ENCODE results near the gene EXOC3.

DNA sequence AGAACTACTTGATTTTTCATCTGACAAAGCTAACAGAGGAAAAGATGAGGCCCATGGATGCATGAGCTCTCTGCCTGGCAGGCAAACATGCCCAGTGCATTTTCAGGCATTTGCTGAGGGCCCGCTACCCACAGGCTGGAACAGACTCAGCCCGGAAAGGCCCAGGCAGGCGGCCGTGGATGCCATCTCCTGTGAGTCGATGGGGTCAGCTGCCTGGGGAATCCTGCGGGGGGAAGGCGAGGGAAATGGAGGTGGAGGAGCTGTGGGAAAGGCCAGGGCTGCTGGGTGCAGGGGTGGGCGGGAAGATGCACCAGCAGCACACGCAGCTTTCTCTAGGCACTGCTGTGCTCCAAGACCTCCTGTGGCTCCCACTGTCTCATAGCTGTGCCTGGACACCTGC, 67.5 kb downstream of the EXOC3 start:
- TF ChIP-seq, protein P1, sequence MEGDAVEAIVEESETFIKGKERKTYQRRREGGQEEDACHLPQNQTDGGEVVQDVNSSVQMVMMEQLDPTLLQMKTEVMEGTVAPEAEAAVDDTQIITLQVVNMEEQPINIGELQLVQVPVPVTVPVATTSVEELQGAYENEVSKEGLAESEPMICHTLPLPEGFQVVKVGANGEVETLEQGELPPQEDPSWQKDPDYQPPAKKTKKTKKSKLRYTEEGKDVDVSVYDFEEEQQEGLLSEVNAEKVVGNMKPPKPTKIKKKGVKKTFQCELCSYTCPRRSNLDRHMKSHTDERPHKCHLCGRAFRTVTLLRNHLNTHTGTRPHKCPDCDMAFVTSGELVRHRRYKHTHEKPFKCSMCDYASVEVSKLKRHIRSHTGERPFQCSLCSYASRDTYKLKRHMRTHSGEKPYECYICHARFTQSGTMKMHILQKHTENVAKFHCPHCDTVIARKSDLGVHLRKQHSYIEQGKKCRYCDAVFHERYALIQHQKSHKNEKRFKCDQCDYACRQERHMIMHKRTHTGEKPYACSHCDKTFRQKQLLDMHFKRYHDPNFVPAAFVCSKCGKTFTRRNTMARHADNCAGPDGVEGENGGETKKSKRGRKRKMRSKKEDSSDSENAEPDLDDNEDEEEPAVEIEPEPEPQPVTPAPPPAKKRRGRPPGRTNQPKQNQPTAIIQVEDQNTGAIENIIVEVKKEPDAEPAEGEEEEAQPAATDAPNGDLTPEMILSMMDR (IDR thresholded peaks at IDR 0.05 in 4 of 5, conservative IDR thresholded peaks at IDR 0.05 in 1 of 5): no peak
- no peak for TF ChIP-seq POLR2A (IDR thresholded peaks at IDR 0.05)

Measured in gastrocnemius medialis (tissue), 4 donors.